Astrocyte (in vitro differentiated cells and primary cell): Measurements from ENCODE around the gene TJAP1. TPM values are rescaled to one million over a fixed set of nuclear protein-coding genes. Genes with fewer than 3 reads are reported as not detected.
A peak's percentile ranks its signal among the peaks of the same experiment; 100 is the strongest.

Experiments
- DNase-seq: peaks from one replicate; pipeline ENCODE4 v3.0.0-alpha.2; 2010; ENCODE audit warnings: low read depth
- FAIRE-seq: peaks from 2 replicates; lab custom pipeline; 2011; peaks lifted over from hg19 to GRCh38; lab: Jason Lieb, UNC
- H2AFZ ChIP-seq: 2 replicates; pipeline ENCODE4 v1.6.0; 2012; ENCODE audit warnings: low read depth, low read length, inconsistent platforms
- H3K27ac ChIP-seq: 2 replicates; pipeline ENCODE4 v1.5.1; 2011; ENCODE audit warnings: low read depth, low read length, inconsistent platforms
- H3K27me3 ChIP-seq: 2 replicates; pipeline ENCODE4 v1.6.0; 2011; ENCODE audit warnings: low read length, inconsistent platforms; ENCODE audit not compliant: insufficient read depth
- H3K36me3 ChIP-seq: 2 replicates; pipeline ENCODE4 v1.5.1; 2011; ENCODE audit warnings: low read length, inconsistent platforms; ENCODE audit not compliant: insufficient read depth
- H3K4me1 ChIP-seq: 2 replicates; pipeline ENCODE4 v1.5.1; 2011; ENCODE audit warnings: low read length, inconsistent platforms; ENCODE audit not compliant: insufficient read depth
- H3K4me2 ChIP-seq: 2 replicates; pipeline ENCODE4 v1.6.0; 2012; ENCODE audit warnings: low read length, inconsistent platforms
- H3K4me3 ChIP-seq: 2 replicates; pipeline ENCODE4 v1.5.1; 2011; ENCODE audit warnings: low read depth, mild to moderate bottlenecking, low read length, inconsistent platforms; ENCODE audit not compliant: insufficient read depth
- H3K79me2 ChIP-seq: 2 replicates; pipeline ENCODE4 v1.6.0; 2012; ENCODE audit warnings: mild to moderate bottlenecking, low read length, inconsistent platforms; ENCODE audit not compliant: insufficient read depth
- H3K9ac ChIP-seq: 2 replicates; pipeline ENCODE4 v1.6.0; 2012; ENCODE audit warnings: mild to moderate bottlenecking, low read length, inconsistent platforms
- H3K9me3 ChIP-seq: 2 replicates; pipeline ENCODE4 v1.5.1; 2012; ENCODE audit warnings: low read depth, mild to moderate bottlenecking, low read length, inconsistent platforms; ENCODE audit not compliant: insufficient read depth
- H4K20me1 ChIP-seq: 2 replicates; pipeline ENCODE4 v1.6.0; 2012; ENCODE audit warnings: low read length, inconsistent platforms; ENCODE audit not compliant: insufficient read depth
- H3K27ac Mint-ChIP-seq: one replicate; pipeline ENCODE4 v1.8.0; 2021; ENCODE audit warnings: mild to moderate bottlenecking, mixed read lengths; ENCODE audit not compliant: unreplicated experiment
- H3K27me3 Mint-ChIP-seq: one replicate; pipeline ENCODE4 v1.8.0; 2021; ENCODE audit warnings: low read depth, mixed read lengths; ENCODE audit not compliant: unreplicated experiment
- H3K36me3 Mint-ChIP-seq: one replicate; pipeline ENCODE4 v1.8.0; 2021; ENCODE audit warnings: low read depth, mixed read lengths; ENCODE audit not compliant: unreplicated experiment
- H3K4me1 Mint-ChIP-seq: one replicate; pipeline ENCODE4 v1.8.0; 2021; ENCODE audit warnings: low read depth, mixed read lengths; ENCODE audit not compliant: unreplicated experiment
- H3K4me3 Mint-ChIP-seq: one replicate; pipeline ENCODE4 v1.8.0; 2021; ENCODE audit warnings: mild to moderate bottlenecking, moderate library complexity, mixed read lengths; ENCODE audit not compliant: unreplicated experiment
- H3K9me3 Mint-ChIP-seq: one replicate; pipeline ENCODE4 v1.8.0; 2021; ENCODE audit warnings: mild to moderate bottlenecking, mixed read lengths; ENCODE audit not compliant: unreplicated experiment
- CTCF ChIP-seq: IDR thresholded peaks from 2 replicates; pipeline ENCODE4 v1.5.1; 2011; ENCODE audit warnings: low read depth, mild to moderate bottlenecking, inconsistent platforms, low read length, moderate library complexity; ENCODE audit not compliant: insufficient read depth
- EZH2 ChIP-seq: IDR thresholded peaks from 2 replicates; pipeline ENCODE4 v1.6.1; 2012; ENCODE audit warnings: mild to moderate bottlenecking, low read length, inconsistent platforms; ENCODE audit not compliant: insufficient read depth
- total RNA-seq: library from RNA; stranded (reverse); gene quantifications from 2 replicates; pipeline ENCODE4 v1.2.1, GENCODE V29; 2021

The TJAP1 gene
- total RNA-seq, 1 donor from 2014 or later, result 26.6 TPM

DNA sequence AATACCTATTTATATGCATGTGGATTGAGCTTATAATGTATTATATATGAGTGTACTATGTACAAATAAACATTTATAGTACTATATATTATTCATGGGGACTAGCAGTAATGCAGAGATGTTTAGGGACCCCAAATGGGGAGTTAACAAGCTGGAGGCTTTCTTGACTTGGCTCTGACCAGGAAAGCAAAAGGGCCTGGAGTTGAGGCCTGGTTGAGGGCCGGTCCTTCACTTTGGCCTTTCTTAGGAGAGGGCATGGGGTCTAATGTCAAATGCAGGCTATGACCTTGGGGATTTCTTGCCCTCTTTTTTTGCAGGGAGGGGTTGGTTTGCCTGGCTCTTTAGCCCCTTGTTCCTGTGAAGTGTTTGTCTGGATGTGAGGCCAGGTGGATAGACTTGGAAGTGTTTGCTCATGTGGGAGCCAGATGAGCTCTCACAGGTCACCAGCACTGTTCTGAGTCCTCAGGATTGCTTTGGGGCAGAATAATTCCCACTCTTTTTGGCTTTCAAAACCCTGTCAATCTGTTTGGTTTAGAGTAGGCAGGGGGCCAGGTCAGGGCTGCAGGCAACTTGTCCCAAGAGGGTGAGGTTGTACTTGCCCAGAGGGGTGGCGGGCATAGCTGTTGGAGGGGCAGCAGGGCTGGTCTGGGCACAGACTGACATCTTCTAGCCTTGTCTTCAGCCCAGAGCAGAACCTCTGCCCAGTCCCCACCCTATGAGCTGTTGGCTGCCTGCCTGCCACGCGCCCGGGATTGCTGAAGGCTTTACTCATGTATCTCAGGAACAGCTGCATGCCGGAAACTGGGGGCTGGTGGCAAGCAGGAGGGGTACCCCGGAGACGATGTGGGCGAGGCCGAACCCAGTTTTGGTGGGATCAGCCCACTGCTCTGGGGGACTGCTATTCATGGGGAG is 14.6 kb downstream of the TJAP1 start:
- Histone ChIP-seq H2AFZ (no peak overlapping the region), H3K36me3 (no peaks in the 10 kb centered on the region), H3K27ac (no peak overlapping the region), H3K4me3 (no peak overlapping the region), H3K79me2 (peaks cover 41% of the 10 kb centered on the region), H3K27me3 (no peaks in the 10 kb centered on the region), H3K9me3 (no peaks in the 10 kb centered on the region), H3K4me2 (peak overlapping the region; percentile 79), H3K9ac (no peak overlapping the region), H3K4me1 (peaks cover 41% of the 10 kb centered on the region), H4K20me1 (peaks cover 59% of the 10 kb centered on the region)
- FAIRE-seq (no peak), DNase-seq (peak; percentile 68)
- Mint-ChIP-seq H3K27ac (no peak overlapping the region), H3K4me1 (peaks cover 24% of the 10 kb centered on the region), H3K9me3 (no peaks in the 10 kb centered on the region), H3K36me3 (peaks cover 2% of the 10 kb centered on the region), H3K4me3 (no peak overlapping the region), H3K27me3 (no peaks in the 10 kb centered on the region)
- TF ChIP-seq CTCF, result no peak
- TF ChIP-seq EZH2, result no peak

GRCh38 chr6:43492673-43493072 is 15.3 kb downstream of the TJAP1 start:
- peaks cover 2% of the 10 kb centered on the region for H3K36me3 Mint-ChIP-seq
- Histone ChIP-seq H3K4me3 (no peak overlapping the region), H3K36me3 (no peaks in the 10 kb centered on the region), H3K4me1 (peaks cover 45% of the 10 kb centered on the region), H3K9ac (no peak overlapping the region), H3K4me2 (peak overlapping the region; percentile 79), H3K27me3 (no peaks in the 10 kb centered on the region), H3K27ac (no peak overlapping the region), H2AFZ (no peak overlapping the region), H4K20me1 (peaks cover 61% of the 10 kb centered on the region), H3K9me3 (no peaks in the 10 kb centered on the region), H3K79me2 (peaks cover 44% of the 10 kb centered on the region)
- no peaks in the 10 kb centered on the region for H3K27me3 Mint-ChIP-seq
- no peak overlapping the region for H3K4me3 Mint-ChIP-seq
- no peaks in the 10 kb centered on the region for H3K9me3 Mint-ChIP-seq
- FAIRE-seq (no peak), DNase-seq (peak; percentile 52)
- TF ChIP-seq EZH2 (no peak), CTCF (no peak)
- no peak overlapping the region for H3K27ac Mint-ChIP-seq
- H3K4me1 Mint-ChIP-seq, result peaks cover 30% of the 10 kb centered on the region

DNA sequence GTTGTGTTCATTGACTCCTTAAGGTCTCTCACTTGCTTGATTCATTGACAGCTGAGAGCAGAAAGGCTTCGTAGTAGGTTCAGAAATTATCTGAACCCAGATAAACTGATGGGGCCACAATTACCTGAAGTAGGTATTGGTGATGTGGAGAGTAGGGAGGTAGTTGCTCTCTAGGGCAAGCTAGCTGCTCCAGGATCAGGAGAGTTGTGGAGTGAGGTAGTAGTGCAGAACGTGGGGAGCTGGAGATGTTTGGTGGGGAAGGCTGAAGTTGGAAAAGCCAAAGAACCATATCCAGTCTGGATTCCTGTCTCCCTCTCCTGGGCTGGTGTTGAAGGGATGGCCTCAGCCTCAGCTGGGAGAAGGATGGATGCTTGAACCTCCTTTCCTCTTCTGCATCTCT is 15.9 kb downstream of the TJAP1 start:
- no peak for TF ChIP-seq EZH2
- no peak for TF ChIP-seq CTCF
- no peak for DNase-seq
- H3K9ac ChIP-seq, result no peak overlapping the region
- no peak overlapping the region for H2AFZ ChIP-seq
- H3K27ac Mint-ChIP-seq, result no peak overlapping the region
- peak overlapping the region; percentile 79 for H3K4me2 ChIP-seq
- FAIRE-seq, result no peak
- peaks cover 67% of the 10 kb centered on the region for H4K20me1 ChIP-seq
- H3K9me3 ChIP-seq, result no peaks in the 10 kb centered on the region
- H3K79me2 ChIP-seq, result peaks cover 44% of the 10 kb centered on the region
- H3K4me3 Mint-ChIP-seq, result no peak overlapping the region
- H3K27me3 ChIP-seq, result no peaks in the 10 kb centered on the region
- no peak overlapping the region for H3K4me3 ChIP-seq
- H3K27me3 Mint-ChIP-seq, result no peaks in the 10 kb centered on the region
- H3K9me3 Mint-ChIP-seq, result no peaks in the 10 kb centered on the region
- H3K4me1 Mint-ChIP-seq, result peaks cover 33% of the 10 kb centered on the region
- no peak overlapping the region for H3K27ac ChIP-seq
- H3K36me3 ChIP-seq, result no peaks in the 10 kb centered on the region
- H3K4me1 ChIP-seq, result peaks cover 45% of the 10 kb centered on the region
- H3K36me3 Mint-ChIP-seq, result peaks cover 3% of the 10 kb centered on the region
